ENCODE results near the gene IRS1. TPM values are rescaled to one million over a fixed set of nuclear protein-coding genes. Genes with fewer than 3 reads are reported as not detected.

IRS1 gene
- total and polyA plus RNA-seq, 8 donors = 3.2 to 12.7 (median 5.5) TPM

DNA sequence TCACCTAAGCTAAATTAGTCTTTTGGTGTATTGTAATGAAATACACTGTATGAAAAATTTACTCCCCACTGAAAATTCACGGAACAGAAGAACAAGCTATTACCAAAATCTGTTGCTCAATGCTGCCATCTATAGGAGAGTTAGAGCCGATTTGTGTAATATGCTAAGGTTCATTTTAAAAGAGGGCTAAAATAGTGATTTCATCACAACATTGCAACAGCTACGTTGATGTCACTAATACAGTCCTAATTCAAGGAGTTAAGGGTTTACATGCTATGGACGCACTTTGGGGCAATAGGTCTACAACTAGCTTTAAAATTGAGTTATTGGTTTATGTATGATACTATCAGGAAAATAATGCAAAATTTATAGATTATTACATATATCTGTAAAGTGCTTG is 3.0 kb upstream of the IRS1 start:
- DNase-seq (peak in 1 of 6 donors; percentile 18), FAIRE-seq (peak; percentile 92), ATAC-seq (peak in 1 of 4 donors; percentile 21)
- Histone ChIP-seq H3K27me3 (no peaks in the 10 kb centered on the region), H3K9me3 (no peaks in the 10 kb centered on the region), H3K4me3 (no peak overlapping the region), H3K27ac (no peak overlapping the region), H3K36me3 (no peaks in the 10 kb centered on the region), H3K4me1 (peaks cover 6 to 12% (median 11%) of the 10 kb centered on the region in 3 donors)
- 0 to 1% methylated on average over 4 of the region's 4 CpGs for WGBS, 2 donors
- TF ChIP-seq, protein P1, sequence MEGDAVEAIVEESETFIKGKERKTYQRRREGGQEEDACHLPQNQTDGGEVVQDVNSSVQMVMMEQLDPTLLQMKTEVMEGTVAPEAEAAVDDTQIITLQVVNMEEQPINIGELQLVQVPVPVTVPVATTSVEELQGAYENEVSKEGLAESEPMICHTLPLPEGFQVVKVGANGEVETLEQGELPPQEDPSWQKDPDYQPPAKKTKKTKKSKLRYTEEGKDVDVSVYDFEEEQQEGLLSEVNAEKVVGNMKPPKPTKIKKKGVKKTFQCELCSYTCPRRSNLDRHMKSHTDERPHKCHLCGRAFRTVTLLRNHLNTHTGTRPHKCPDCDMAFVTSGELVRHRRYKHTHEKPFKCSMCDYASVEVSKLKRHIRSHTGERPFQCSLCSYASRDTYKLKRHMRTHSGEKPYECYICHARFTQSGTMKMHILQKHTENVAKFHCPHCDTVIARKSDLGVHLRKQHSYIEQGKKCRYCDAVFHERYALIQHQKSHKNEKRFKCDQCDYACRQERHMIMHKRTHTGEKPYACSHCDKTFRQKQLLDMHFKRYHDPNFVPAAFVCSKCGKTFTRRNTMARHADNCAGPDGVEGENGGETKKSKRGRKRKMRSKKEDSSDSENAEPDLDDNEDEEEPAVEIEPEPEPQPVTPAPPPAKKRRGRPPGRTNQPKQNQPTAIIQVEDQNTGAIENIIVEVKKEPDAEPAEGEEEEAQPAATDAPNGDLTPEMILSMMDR (IDR thresholded peaks at IDR 0.05) = peak; percentile 52 to 72 (median 60)
- intact Hi-C loops (cut with DNase I) = loop anchor here in 2 of 3 donors (5.0 to 10.0 kb wide), 2 partner anchors 585 to 1138 kb away; no protein-coding TSS in a partner anchor

DNA sequence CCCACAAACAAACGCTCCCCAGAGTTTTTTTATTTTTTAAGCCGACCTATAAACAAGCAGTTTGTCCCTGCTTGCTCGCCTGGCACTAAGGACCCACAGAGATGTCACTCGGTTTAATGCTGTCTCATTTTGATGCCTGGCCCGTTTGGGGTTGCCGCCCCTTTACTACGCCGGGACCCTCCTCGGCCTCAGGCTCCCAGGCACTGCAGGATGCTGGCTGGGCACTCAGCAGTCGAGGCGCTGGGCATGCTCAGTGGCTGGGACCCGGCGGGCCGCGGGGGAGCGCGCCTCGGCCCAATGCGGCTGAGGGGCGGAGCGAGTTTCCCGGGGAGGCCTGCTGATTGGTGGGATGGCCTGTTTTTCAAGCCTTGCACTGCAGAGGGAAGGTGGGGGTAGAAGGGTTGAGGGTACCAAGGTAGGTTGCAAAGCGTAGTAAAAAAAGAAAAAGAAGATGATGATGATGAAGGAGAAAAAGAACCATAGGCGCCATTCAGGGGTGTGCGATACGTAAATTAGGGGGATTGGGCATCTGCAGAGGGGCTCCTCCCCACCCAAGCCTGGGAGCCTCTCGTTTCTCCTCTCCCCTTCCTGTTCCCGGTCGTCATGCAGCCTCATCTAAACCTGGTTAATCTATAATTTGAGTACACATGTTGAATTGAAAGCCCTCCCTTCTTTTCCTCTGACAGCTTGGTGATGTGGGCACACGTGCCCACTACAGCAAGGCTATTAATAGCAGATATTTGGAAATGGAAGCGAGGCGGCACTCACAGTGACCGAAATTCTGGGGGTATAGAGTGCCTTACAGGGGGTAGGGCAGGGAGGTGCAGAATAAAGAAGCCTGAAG is 1.5 kb upstream of the IRS1 start:
- TF ChIP-seq, protein P1 (IDR thresholded peaks at IDR 0.05) = no peak
- Histone ChIP-seq H3K27ac (peak overlapping the region; percentile 61 to 94 (median 85)), H3K27me3 (no peaks in the 10 kb centered on the region), H3K4me3 (peak overlapping the region; percentile 18 to 88 (median 54)), H3K36me3 (no peaks in the 10 kb centered on the region), H3K4me1 (peaks cover 14 to 16% (median 16%) of the 10 kb centered on the region in 3 donors), H3K9me3 (no peaks in the 10 kb centered on the region)
- FAIRE-seq (no peak), DNase-seq (peak; percentile 88 to 94 (median 92)), ATAC-seq (peak; percentile 79 to 86 (median 82))
- WGBS, 2 donors = 3% methylated on average over 33 of the region's 33 CpGs
- intact Hi-C loops (cut with DNase I) = loop anchor here in 2 of 3 donors (5.0 to 10.0 kb wide), 2 partner anchors 584 to 1136 kb away; no protein-coding TSS in a partner anchor

DNA sequence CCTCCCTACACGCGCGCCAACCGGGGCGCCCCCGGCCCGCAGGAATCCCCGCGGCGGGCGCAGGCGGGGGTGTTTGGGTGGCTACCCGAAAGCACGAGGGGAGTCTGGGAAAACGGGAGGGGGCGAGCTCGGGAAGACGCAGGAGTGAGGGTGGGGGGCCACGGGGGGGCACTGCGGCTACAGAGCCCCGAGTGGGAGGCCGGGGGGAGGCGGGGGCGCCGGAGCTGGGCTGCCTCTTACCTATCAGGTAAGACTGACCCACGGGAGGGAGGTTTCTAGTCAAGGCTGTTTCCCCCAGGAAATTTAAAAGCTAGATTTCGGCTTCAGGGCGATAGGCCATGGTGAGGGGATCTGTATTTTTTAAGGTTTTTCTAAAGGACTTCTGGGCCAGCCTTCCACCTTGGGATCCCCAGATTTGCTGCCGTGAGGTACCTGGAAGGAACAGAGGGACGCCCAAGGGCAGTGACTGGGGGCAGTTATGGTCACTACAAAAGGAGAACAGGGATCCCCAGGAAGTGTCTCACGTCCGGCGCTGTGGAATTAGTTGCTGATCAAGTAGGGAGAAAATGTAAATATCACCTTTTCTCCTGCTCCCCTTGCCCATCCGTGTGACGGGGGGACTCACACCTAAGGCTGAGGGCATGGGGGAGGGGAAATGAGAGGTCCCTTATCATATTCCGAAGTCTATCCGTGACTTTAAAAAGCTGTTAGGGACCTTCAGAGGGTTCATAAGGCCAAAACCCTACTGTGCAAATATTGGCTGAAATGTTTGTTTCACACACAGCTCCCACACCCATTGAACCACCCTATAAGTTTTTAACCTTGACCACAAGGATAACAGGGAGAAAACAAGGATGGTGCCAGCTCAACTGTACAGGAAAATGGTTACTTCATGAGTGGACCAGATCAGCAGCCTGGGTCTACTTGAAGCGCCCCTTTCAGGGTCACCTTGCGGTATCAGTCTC is 638 bp upstream of the IRS1 start:
- H3K36me3 ChIP-seq = no peaks in the 10 kb centered on the region
- H3K4me3 ChIP-seq = peak overlapping the region; percentile 72 to 88 (median 77)
- ATAC-seq (peak; percentile 2 to 21 (median 8)), FAIRE-seq (no peak), DNase-seq (peak in 3 of 6 donors; percentile 10 to 77 (median 60))
- TF ChIP-seq, protein P1 (IDR thresholded peaks at IDR 0.05) = peak in 1 of 4 donors; percentile 16
- intact Hi-C loops (cut with DNase I) = loop anchor here in 2 of 3 donors (5.0 to 10.0 kb wide), 3 partner anchors 573 to 1135 kb away; no protein-coding TSS in a partner anchor
- 2% methylated on average over 30 to 39 of the region's 39 CpGs for WGBS, 2 donors
- H3K4me1 ChIP-seq = peaks cover 17 to 25% (median 19%) of the 10 kb centered on the region in 3 donors
- H3K27me3 ChIP-seq = no peaks in the 10 kb centered on the region
- no peaks in the 10 kb centered on the region for H3K9me3 ChIP-seq
- H3K27ac ChIP-seq = peak overlapping the region; percentile 61 to 94 (median 85)

DNA sequence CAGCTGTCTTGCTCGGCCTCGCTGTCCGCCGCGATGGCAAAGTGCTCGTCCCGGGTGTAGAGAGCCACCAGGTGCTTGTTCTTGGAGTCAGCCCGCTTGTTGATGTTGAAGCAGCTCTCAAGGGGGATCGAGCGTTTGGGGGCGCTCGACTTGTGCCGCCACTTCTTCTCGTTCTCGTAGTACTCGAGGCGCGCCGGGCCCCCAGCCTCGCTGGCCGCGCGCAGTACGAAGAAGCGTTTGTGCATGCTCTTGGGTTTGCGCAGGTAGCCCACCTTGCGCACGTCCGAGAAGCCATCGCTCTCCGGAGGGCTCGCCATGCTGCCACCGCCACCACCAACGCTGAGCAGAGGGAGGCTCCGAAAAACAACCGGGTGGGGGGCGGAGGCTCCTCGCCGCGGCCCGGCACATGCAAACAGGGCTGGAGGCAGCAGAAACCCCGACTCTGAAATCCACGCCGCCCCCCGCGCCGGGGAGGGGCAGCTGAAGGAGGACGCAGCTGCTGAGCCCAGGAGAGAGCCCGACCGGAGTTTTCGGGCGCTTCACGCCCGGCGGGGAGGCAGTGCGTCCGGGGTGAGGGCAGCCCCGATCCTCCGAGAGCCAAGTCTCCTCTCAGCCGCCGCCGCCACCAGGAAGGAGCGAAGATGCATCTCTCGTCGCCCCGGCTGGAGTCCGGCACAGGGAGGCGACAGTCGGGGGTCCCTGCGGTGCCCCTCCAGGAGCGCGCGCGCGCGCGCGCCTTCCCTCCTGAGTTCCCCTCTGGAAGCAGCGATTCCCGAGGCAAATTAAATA is 1.0 kb downstream of the IRS1 start:
- intact Hi-C loops (cut with DNase I) = loop anchor here in 1 of 3 donors (5.0 kb wide), 1 partner anchor 571 kb away; no protein-coding TSS in a partner anchor
- H3K27ac ChIP-seq = peak overlapping the region; percentile 68 to 94 (median 85)
- ATAC-seq = peak; percentile 9 to 17 (median 16)

More for the DNA sequence above, 1.0 kb downstream of the IRS1 start:
- peak; percentile 36 to 87 (median 62) for DNase-seq
- no peaks in the 10 kb centered on the region for H3K27me3 ChIP-seq
- no peak for FAIRE-seq
- TF ChIP-seq, protein P1 (IDR thresholded peaks at IDR 0.05) = no peak
- peaks cover 20 to 28% (median 25%) of the 10 kb centered on the region in 3 donors for H3K4me1 ChIP-seq
- peak overlapping the region; percentile 72 to 88 (median 77) for H3K4me3 ChIP-seq
- WGBS, 2 donors = 1% methylated on average over 62 to 80 of the region's 80 CpGs
- no peaks in the 10 kb centered on the region for H3K9me3 ChIP-seq
- no peaks in the 10 kb centered on the region for H3K36me3 ChIP-seq

All from pancreas (tissue), 10 donors.